Measurements from ENCODE around the gene POU2F2.

- no peak for TF ChIP-seq RAD21 (IDR thresholded peaks at IDR 0.05; ENCODE audit: insufficient read depth, low read depth, low read length)
- no peak for TF ChIP-seq NFYB (IDR thresholded peaks at IDR 0.05; ENCODE audit: insufficient read depth, low read depth, low read length)
- no peak for TF ChIP-seq ELK1 (IDR thresholded peaks at IDR 0.05; ENCODE audit: low read depth, low read length)
- TF ChIP-seq JUNB (IDR thresholded peaks at IDR 0.05) = no peak
- TF ChIP-seq POLR2A (IDR thresholded peaks at IDR 0.05; ENCODE audit: low read depth, low read length) = no peak
- TF ChIP-seq MYC (IDR thresholded peaks at IDR 0.05; ENCODE audit: insufficient read depth, insufficient read length, insufficient replicate concordance, low read length, severe bottlenecking) = no peak
- TF ChIP-seq, protein P1, sequence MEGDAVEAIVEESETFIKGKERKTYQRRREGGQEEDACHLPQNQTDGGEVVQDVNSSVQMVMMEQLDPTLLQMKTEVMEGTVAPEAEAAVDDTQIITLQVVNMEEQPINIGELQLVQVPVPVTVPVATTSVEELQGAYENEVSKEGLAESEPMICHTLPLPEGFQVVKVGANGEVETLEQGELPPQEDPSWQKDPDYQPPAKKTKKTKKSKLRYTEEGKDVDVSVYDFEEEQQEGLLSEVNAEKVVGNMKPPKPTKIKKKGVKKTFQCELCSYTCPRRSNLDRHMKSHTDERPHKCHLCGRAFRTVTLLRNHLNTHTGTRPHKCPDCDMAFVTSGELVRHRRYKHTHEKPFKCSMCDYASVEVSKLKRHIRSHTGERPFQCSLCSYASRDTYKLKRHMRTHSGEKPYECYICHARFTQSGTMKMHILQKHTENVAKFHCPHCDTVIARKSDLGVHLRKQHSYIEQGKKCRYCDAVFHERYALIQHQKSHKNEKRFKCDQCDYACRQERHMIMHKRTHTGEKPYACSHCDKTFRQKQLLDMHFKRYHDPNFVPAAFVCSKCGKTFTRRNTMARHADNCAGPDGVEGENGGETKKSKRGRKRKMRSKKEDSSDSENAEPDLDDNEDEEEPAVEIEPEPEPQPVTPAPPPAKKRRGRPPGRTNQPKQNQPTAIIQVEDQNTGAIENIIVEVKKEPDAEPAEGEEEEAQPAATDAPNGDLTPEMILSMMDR (IDR thresholded peaks at IDR 0.05 in 2 of 3, conservative IDR thresholded peaks at IDR 0.05 in 1 of 3; ENCODE audit: control insufficient read depth in 2 of 3, extremely low read depth in 1 of 3, insufficient read depth in 1 of 3, low read depth in 3 of 3, low read length in 3 of 3) = no peak
- no peak for TF ChIP-seq STAT3 (IDR thresholded peaks at IDR 0.05; ENCODE audit: low read depth, low read length)
- no peak for TF ChIP-seq SMARCA5 (IDR thresholded peaks at IDR 0.05)
Measured at GRCh38 chr19:42151782-42152684, 19.8 kb upstream of the POU2F2 start.

Measured in GM12878 (cell line).